Activated CD8-positive, alpha-beta T cell treated with anti-CD3 and anti-CD28 coated beads for 36 hours (primary cell): ENCODE measurements around the gene PPP1CA. TPM values are rescaled to one million over a fixed set of nuclear protein-coding genes. Genes with fewer than 3 reads are reported as not detected.

Experiments
- ATAC-seq: fragments of 200-7000 bp; cut with Tn5 transposase; one replicate; pipeline ENCODE4 v1.10.0; 2021; ENCODE audit warnings: mild to moderate bottlenecking, moderate library complexity
- CTCF ChIA-PET: fragments of 350-600 bp; sonication (Branson Sonifier 250); formaldehyde crosslinking; loops from one replicate; lab custom pipeline; 2021; ENCODE audit warnings: antibody characterized with exemption; lab: Charles Lee
- POLR2A ChIA-PET: fragments of 350-600 bp; sonication (Branson Sonifier 250); formaldehyde crosslinking; loops from one replicate; lab custom pipeline; 2021; ENCODE audit warnings: antibody characterized with exemption; lab: Charles Lee
- DNase-seq: peaks from one replicate; pipeline ENCODE4 v3.0.0-alpha.2; 2020
- H3K27ac Mint-ChIP-seq: one replicate; pipeline ENCODE4 v1.8.0; 2021; ENCODE audit warnings: mild to moderate bottlenecking, mixed read lengths
- H3K27me3 Mint-ChIP-seq: one replicate; pipeline ENCODE4 v1.8.0; 2021; ENCODE audit warnings: mixed read lengths
- H3K36me3 Mint-ChIP-seq: one replicate; pipeline ENCODE4 v1.8.0; 2021; ENCODE audit warnings: low read depth, mixed read lengths
- H3K4me1 Mint-ChIP-seq: one replicate; pipeline ENCODE4 v1.8.0; 2021; ENCODE audit warnings: low read depth, mixed read lengths
- H3K4me3 Mint-ChIP-seq: one replicate; pipeline ENCODE4 v1.8.0; 2021; ENCODE audit warnings: mild to moderate bottlenecking, moderate library complexity, mixed read lengths
- H3K9me3 Mint-ChIP-seq: one replicate; pipeline ENCODE4 v1.8.0; 2021; ENCODE audit warnings: mixed read lengths
- CTCF ChIP-seq: fragments of 200-600 bp; IDR thresholded peaks from one replicate; pipeline ENCODE4 v1.8.0; 2022; ENCODE audit warnings: antibody characterized with exemption, mild to moderate bottlenecking
- intact Hi-C: fragments of 100-400 bp; cut with micrococcal nuclease; formaldehyde crosslinking; loops from one replicate; pipeline ENCODE4 v1.10.0; 2022
- total RNA-seq, 2 experiments: library from RNA; stranded (reverse); gene quantifications; one replicate each; pipeline ENCODE4 v1.2.3, GENCODE V29; 2021

The PPP1CA gene
- total RNA-seq, 2 experiments from 2014 or later = 249 to 258 TPM

- no peak for TF ChIP-seq CTCF
- POLR2A ChIA-PET = interaction anchor here (1.9 to 2.3 kb wide), 2 partner anchors 22 to 27 kb away, joined by 4 to 5 read pairs; no protein-coding TSS in a partner anchor
- DNase-seq (no peak), ATAC-seq (no peak)
- H3K36me3 Mint-ChIP-seq = no peaks in the 10 kb centered on the region
- peaks cover 22% of the 10 kb centered on the region for H3K27me3 Mint-ChIP-seq
- H3K4me3 Mint-ChIP-seq = no peak overlapping the region
- peaks cover 25% of the 10 kb centered on the region for H3K4me1 Mint-ChIP-seq
- CTCF ChIA-PET = interaction anchor here (1.2 to 30.8 kb wide), 4 partner anchors 14 to 114 kb away, joined by 3 to 883 read pairs (median 17); partner anchors contain the start of gene POLD4
- H3K9me3 Mint-ChIP-seq = no peaks in the 10 kb centered on the region
- intact Hi-C loops = no loop called here
- no peak overlapping the region for H3K27ac Mint-ChIP-seq
These were observed 25.4 kb downstream of the PPP1CA start for GRCh38 chr11:67376063-67376820.

GRCh38 chr11:67375320-67376055 is 26.2 kb downstream of the PPP1CA start:
- no peak overlapping the region for H3K4me3 Mint-ChIP-seq
- DNase-seq (no peak), ATAC-seq (no peak)
- H3K4me1 Mint-ChIP-seq = peaks cover 32% of the 10 kb centered on the region
- H3K27me3 Mint-ChIP-seq = peaks cover 25% of the 10 kb centered on the region
- no peak for TF ChIP-seq CTCF
- ChIA-PET CTCF (interaction anchor here (2.5 to 30.8 kb wide), 3 partner anchors 13 to 29 kb away, joined by 11 to 883 read pairs (median 23); partner anchors contain the start of gene POLD4), POLR2A (interaction anchor here (1.9 to 4.6 kb wide), 3 partner anchors 13 to 26 kb away, joined by 4 to 20 read pairs (median 5); no protein-coding TSS in a partner anchor)
- intact Hi-C loops = no loop called here
- no peaks in the 10 kb centered on the region for H3K36me3 Mint-ChIP-seq
- H3K9me3 Mint-ChIP-seq = no peaks in the 10 kb centered on the region
- H3K27ac Mint-ChIP-seq = no peak overlapping the region

- H3K27ac Mint-ChIP-seq = no peak overlapping the region
- POLR2A ChIA-PET = interaction anchor here (1.4 to 4.6 kb wide), 4 partner anchors 12 to 25 kb away, joined by 3 to 20 read pairs (median 4); partner anchors contain the start of gene POLD4
These were observed 26.9 kb downstream of the PPP1CA start for GRCh38 chr11:67374571-67375281.

More at GRCh38 chr11:67374571-67375281, 26.9 kb downstream of the PPP1CA start:
- DNase-seq (no peak), ATAC-seq (no peak)
- CTCF ChIA-PET = interaction anchor here (1.0 to 30.8 kb wide), 8 partner anchors 7 to 97 kb away, joined by 3 to 883 read pairs (median 17); partner anchors contain the start of gene POLD4
- Mint-ChIP-seq H3K9me3 (no peaks in the 10 kb centered on the region), H3K4me3 (no peak overlapping the region), H3K27me3 (peaks cover 27% of the 10 kb centered on the region), H3K4me1 (peaks cover 36% of the 10 kb centered on the region), H3K36me3 (no peaks in the 10 kb centered on the region)
- TF ChIP-seq CTCF = no peak
- intact Hi-C loops = no loop called here
